H9 (cell line): ENCODE data around the gene ADGRB3. TPM values are rescaled to one million over a fixed set of nuclear protein-coding genes. Genes with fewer than 3 reads are reported as not detected.

Experiments
- DNase-seq: peaks from one replicate; pipeline ENCODE4 v3.0.0-alpha.2; 2017
- H2AFZ ChIP-seq: one replicate; pipeline ENCODE4 v1.6.1; 2013; ENCODE audit warnings: mild to moderate bottlenecking, low read length, control low read depth, moderate library complexity
- H2AK5ac ChIP-seq: 2 replicates; pipeline ENCODE4 v1.6.1; 2013; ENCODE audit warnings: low read length, control low read depth, mixed read lengths; ENCODE audit not compliant: insufficient read length
- H2BK120ac ChIP-seq: one replicate; pipeline ENCODE4 v1.6.1; 2013; ENCODE audit warnings: low read depth, mild to moderate bottlenecking, low read length, control low read depth, inconsistent platforms; ENCODE audit not compliant: poor library complexity, severe bottlenecking
- H2BK12ac ChIP-seq: 2 replicates; pipeline ENCODE4 v1.6.1; 2013; ENCODE audit warnings: low read length, control low read depth, mixed read lengths, low read depth; ENCODE audit not compliant: insufficient read length
- H2BK15ac ChIP-seq: 2 replicates; pipeline ENCODE4 v1.6.1; 2013; ENCODE audit warnings: low read depth, low read length, control low read depth
- H2BK20ac ChIP-seq: one replicate; pipeline ENCODE4 v1.6.1; 2013; ENCODE audit warnings: low read depth, mild to moderate bottlenecking, low read length, control low read depth, inconsistent platforms; ENCODE audit not compliant: poor library complexity, severe bottlenecking
- H2BK5ac ChIP-seq: 2 replicates; pipeline ENCODE4 v1.6.1; 2013; ENCODE audit warnings: low read length, control low read depth, mixed read lengths; ENCODE audit not compliant: insufficient read length
- H3K14ac ChIP-seq: 2 replicates; pipeline ENCODE4 v1.6.1; 2013; ENCODE audit warnings: low read length, control low read depth; ENCODE audit not compliant: insufficient read depth
- H3K18ac ChIP-seq: 2 replicates; pipeline ENCODE4 v1.6.1; 2013; ENCODE audit warnings: low read depth, mild to moderate bottlenecking, mixed read lengths, low read length, control low read depth; ENCODE audit not compliant: insufficient read length
- H3K23ac ChIP-seq: 2 replicates; pipeline ENCODE4 v1.6.1; 2013; ENCODE audit warnings: low read length, control low read depth, mixed read lengths, low read depth; ENCODE audit not compliant: insufficient read length
- H3K23me2 ChIP-seq: 2 replicates; pipeline ENCODE4 v1.6.1; 2013; ENCODE audit warnings: low read depth, mild to moderate bottlenecking, mixed read lengths, low read length, control low read depth; ENCODE audit not compliant: insufficient read length, poor library complexity, severe bottlenecking
- H3K27ac ChIP-seq: 2 replicates; pipeline ENCODE4 v1.5.1; 2013; ENCODE audit warnings: low read length, control low read depth, mixed read lengths, low read depth; ENCODE audit not compliant: insufficient read length
- H3K27me3 ChIP-seq: 2 replicates; pipeline ENCODE4 v1.6.1; 2013; ENCODE audit warnings: low read length, control low read depth, inconsistent platforms; ENCODE audit not compliant: insufficient read depth
- H3K4ac ChIP-seq: 2 replicates; pipeline ENCODE4 v1.6.1; 2013; ENCODE audit warnings: low read depth, mild to moderate bottlenecking, control low read depth, inconsistent platforms, low read length, moderate library complexity
- H3K4me1 ChIP-seq: 2 replicates; pipeline ENCODE4 v1.6.1; 2013; ENCODE audit warnings: low read length, control low read depth, inconsistent platforms; ENCODE audit not compliant: insufficient read depth
- H3K4me2 ChIP-seq: 2 replicates; pipeline ENCODE4 v1.6.1; 2013; ENCODE audit warnings: low read length, control low read depth, mixed read lengths; ENCODE audit not compliant: insufficient read length, insufficient read depth
- H3K56ac ChIP-seq: 2 replicates; pipeline ENCODE4 v1.6.1; 2013; ENCODE audit warnings: low read depth, mild to moderate bottlenecking, mixed read lengths, low read length, control low read depth; ENCODE audit not compliant: insufficient read length
- H3K79me1 ChIP-seq: 2 replicates; pipeline ENCODE4 v1.6.1; 2013; ENCODE audit warnings: low read depth, mild to moderate bottlenecking, moderate library complexity, low read length, control low read depth, inconsistent platforms; ENCODE audit not compliant: insufficient read depth, poor library complexity, severe bottlenecking
- H3K79me2 ChIP-seq: 2 replicates; pipeline ENCODE4 v1.6.1; 2013; ENCODE audit warnings: low read length, control low read depth, inconsistent platforms; ENCODE audit not compliant: insufficient read depth
- H3K9ac ChIP-seq: 2 replicates; pipeline ENCODE4 v1.6.1; 2013; ENCODE audit warnings: low read length, control low read depth, mixed read lengths; ENCODE audit not compliant: insufficient read length; ENCODE audit errors: extremely low read depth
- H3K9me3 ChIP-seq: one replicate; pipeline ENCODE4 v1.6.1; 2013; ENCODE audit warnings: low read depth, low read length, inconsistent platforms; ENCODE audit not compliant: control insufficient read depth
- H3T11ph ChIP-seq: one replicate; pipeline ENCODE4 v1.6.1; 2013; ENCODE audit warnings: mild to moderate bottlenecking, low read length, control low read depth, inconsistent platforms
- H4K20me1 ChIP-seq: one replicate; pipeline ENCODE4 v1.6.1; 2013; ENCODE audit not compliant: control insufficient read depth, insufficient read length, insufficient read depth
- H4K5ac ChIP-seq: 2 replicates; pipeline ENCODE4 v1.6.1; 2013; ENCODE audit warnings: low read depth, mild to moderate bottlenecking, mixed read lengths, low read length, control low read depth; ENCODE audit not compliant: insufficient read length
- H4K8ac ChIP-seq: replicated peaks from 2 replicates; pipeline ENCODE4 v1.6.1; 2013; ENCODE audit warnings: low read length, control low read depth, mixed read lengths, low read depth; ENCODE audit not compliant: insufficient read length
- H4K91ac ChIP-seq: 2 replicates; pipeline ENCODE4 v1.6.1; 2013; ENCODE audit warnings: low read depth, mild to moderate bottlenecking, moderate library complexity, mixed read lengths, low read length, control low read depth; ENCODE audit not compliant: insufficient read length
- H3K27ac Mint-ChIP-seq, 3 experiments: 2 replicates in 2 of 3; 3 replicates in 1 of 3; pipeline ENCODE4 v1.8.0; 2020 to 2021; ENCODE audit warnings: mixed read lengths in 3 of 3, mild to moderate bottlenecking in 1 of 3, moderate library complexity in 1 of 3
- H3K27me3 Mint-ChIP-seq: 2 replicates; pipeline ENCODE4 v1.8.0; 2021; ENCODE audit warnings: low read depth, mild to moderate bottlenecking, moderate library complexity, mixed read lengths
- H3K36me3 Mint-ChIP-seq, 3 experiments: 2 replicates in 2 of 3; 3 replicates in 1 of 3; pipeline ENCODE4 v1.8.0; 2020 to 2021; ENCODE audit warnings: low read depth in 3 of 3, mixed read lengths in 3 of 3; ENCODE audit not compliant: insufficient read depth in 1 of 3
- H3K4me1 Mint-ChIP-seq, 2 experiments: 2 replicates each; pipeline ENCODE4 v1.8.0; 2020; ENCODE audit warnings: mixed read lengths in 2 of 2
- H3K4me3 Mint-ChIP-seq, 2 experiments: 2 replicates in 1 of 2; 3 replicates in 1 of 2; pipeline ENCODE4 v1.8.0; 2020 to 2021; ENCODE audit warnings: mild to moderate bottlenecking in 2 of 2, mixed read lengths in 2 of 2, moderate library complexity in 1 of 2
- H3K9me3 Mint-ChIP-seq, 2 experiments: 2 replicates in 1 of 2; 3 replicates in 1 of 2; pipeline ENCODE4 v1.8.0; 2020; ENCODE audit warnings: mild to moderate bottlenecking in 2 of 2, mixed read lengths in 2 of 2, moderate library complexity in 1 of 2
- WGBS: extraction: QIAGEN DNeasy Blood & Tissue Kit; methylation state at CpG from one replicate; pipeline ENCODE4 v1.1.7; 2013; ENCODE audit warnings: missing lambda C conversion rate, low lambda C conversion rate, mixed read lengths; ENCODE audit not compliant: insufficient read length; ENCODE audit errors: extremely low coverage; 5-methylcytosine and 5-hydroxymethylcytosine counted together
- total RNA-seq: library from RNA; stranded (reverse); gene quantifications from 2 replicates; pipeline ENCODE4 v1.2.1, GENCODE V29; 2021
- TF ChIP-seq, protein P1 (sequence below): fragments of 200-600 bp; sonication (generic); conservative IDR thresholded peaks from 3 replicates; pipeline ENCODE4 v1.8.0; 2021; ENCODE audit warnings: antibody characterized with exemption, mild to moderate bottlenecking

Gene ADGRB3
- total RNA-seq, 1 experiment from 2014 or later, result 0.37 TPM

DNA sequence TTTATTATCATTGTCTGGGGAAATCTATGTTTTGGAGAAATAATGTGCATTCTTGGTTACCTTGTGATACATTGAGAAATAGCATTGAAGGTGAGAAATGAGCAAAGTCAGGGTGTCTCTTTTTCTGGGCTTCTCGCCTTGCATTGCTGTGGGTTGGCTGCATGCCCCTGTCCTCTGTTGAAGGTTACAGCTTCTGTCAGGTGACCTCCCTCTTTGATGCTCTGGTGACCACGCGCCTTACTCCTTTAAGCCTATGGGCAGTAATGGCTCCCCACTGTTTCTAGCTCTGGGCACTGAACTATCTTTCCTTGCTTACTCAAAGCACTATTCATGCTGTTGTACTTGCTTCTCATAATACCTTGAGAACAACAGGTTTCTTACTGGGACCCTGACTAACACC, 14.6 kb downstream of the ADGRB3 start:
- H3K27ac ChIP-seq, result no peak overlapping the region
- no peak overlapping the region for H2BK15ac ChIP-seq
- Mint-ChIP-seq H3K4me1 (peaks cover 4% of the 10 kb centered on the region in 2 experiments; a peak in 2 of 4 replicates), H3K36me3 (no peaks in the 10 kb centered on the region), H3K4me3 (no peak overlapping the region), H3K27ac (no peak overlapping the region), H3K27me3 (no peaks in the 10 kb centered on the region), H3K9me3 (no peaks in the 10 kb centered on the region)
- no peak overlapping the region for H3K23ac ChIP-seq
- H3K79me2 ChIP-seq, result no peaks in the 10 kb centered on the region
- H3K4me1 ChIP-seq, result no peaks in the 10 kb centered on the region
- H3K4ac ChIP-seq, result no peak overlapping the region
- no peak overlapping the region for H3K9ac ChIP-seq
- H4K5ac ChIP-seq, result no peak overlapping the region
- WGBS, result no CpG with 5 or more reads among the region's 3 CpGs
- no peak overlapping the region for H3K18ac ChIP-seq
- no peak overlapping the region for H3K14ac ChIP-seq
- H2BK120ac ChIP-seq, result no peak overlapping the region
- H3K27me3 ChIP-seq, result no peaks in the 10 kb centered on the region
- no peak overlapping the region for H2BK12ac ChIP-seq
- H3K23me2 ChIP-seq, result no peaks in the 10 kb centered on the region
- H2AFZ ChIP-seq, result no peak overlapping the region
- H3K79me1 ChIP-seq, result no peaks in the 10 kb centered on the region
- H4K20me1 ChIP-seq, result no peaks in the 10 kb centered on the region
- H2AK5ac ChIP-seq, result no peak overlapping the region
- H4K8ac ChIP-seq, result no peak overlapping the region
- TF ChIP-seq, protein P1, sequence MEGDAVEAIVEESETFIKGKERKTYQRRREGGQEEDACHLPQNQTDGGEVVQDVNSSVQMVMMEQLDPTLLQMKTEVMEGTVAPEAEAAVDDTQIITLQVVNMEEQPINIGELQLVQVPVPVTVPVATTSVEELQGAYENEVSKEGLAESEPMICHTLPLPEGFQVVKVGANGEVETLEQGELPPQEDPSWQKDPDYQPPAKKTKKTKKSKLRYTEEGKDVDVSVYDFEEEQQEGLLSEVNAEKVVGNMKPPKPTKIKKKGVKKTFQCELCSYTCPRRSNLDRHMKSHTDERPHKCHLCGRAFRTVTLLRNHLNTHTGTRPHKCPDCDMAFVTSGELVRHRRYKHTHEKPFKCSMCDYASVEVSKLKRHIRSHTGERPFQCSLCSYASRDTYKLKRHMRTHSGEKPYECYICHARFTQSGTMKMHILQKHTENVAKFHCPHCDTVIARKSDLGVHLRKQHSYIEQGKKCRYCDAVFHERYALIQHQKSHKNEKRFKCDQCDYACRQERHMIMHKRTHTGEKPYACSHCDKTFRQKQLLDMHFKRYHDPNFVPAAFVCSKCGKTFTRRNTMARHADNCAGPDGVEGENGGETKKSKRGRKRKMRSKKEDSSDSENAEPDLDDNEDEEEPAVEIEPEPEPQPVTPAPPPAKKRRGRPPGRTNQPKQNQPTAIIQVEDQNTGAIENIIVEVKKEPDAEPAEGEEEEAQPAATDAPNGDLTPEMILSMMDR, result no peak
- no peak overlapping the region for H3T11ph ChIP-seq
- no peak overlapping the region for H2BK20ac ChIP-seq
- H4K91ac ChIP-seq, result no peak overlapping the region
- no peak overlapping the region for H3K4me2 ChIP-seq
- DNase-seq, result no peak
- H2BK5ac ChIP-seq, result no peak overlapping the region
- no peaks in the 10 kb centered on the region for H3K9me3 ChIP-seq
- H3K56ac ChIP-seq, result no peak overlapping the region
